Measurements from ENCODE around the gene HMGN3.

DNA sequence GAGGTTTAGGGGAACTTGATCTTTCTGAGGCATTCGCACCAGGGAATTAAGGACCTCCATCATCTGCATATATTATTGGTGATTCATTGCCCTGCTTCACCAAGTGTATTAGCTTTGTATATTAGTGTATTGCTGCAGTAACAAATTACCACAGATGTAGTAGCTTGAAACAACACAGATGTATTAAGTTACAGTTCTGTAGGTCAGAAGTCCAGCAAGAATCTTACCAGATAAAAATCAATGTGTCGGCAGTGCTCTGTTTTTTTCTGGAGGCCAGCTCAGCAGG lies 65.8 kb downstream of the HMGN3 start:
- TF ChIP-seq, protein P1, sequence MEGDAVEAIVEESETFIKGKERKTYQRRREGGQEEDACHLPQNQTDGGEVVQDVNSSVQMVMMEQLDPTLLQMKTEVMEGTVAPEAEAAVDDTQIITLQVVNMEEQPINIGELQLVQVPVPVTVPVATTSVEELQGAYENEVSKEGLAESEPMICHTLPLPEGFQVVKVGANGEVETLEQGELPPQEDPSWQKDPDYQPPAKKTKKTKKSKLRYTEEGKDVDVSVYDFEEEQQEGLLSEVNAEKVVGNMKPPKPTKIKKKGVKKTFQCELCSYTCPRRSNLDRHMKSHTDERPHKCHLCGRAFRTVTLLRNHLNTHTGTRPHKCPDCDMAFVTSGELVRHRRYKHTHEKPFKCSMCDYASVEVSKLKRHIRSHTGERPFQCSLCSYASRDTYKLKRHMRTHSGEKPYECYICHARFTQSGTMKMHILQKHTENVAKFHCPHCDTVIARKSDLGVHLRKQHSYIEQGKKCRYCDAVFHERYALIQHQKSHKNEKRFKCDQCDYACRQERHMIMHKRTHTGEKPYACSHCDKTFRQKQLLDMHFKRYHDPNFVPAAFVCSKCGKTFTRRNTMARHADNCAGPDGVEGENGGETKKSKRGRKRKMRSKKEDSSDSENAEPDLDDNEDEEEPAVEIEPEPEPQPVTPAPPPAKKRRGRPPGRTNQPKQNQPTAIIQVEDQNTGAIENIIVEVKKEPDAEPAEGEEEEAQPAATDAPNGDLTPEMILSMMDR (IDR thresholded peaks at IDR 0.05): no peak
- no peak for TF ChIP-seq POLR2A (IDR thresholded peaks at IDR 0.05)

Data from uterus (tissue), 2 donors.